Omental fat pad (tissue), 4 donors: ENCODE data around the gene APOBEC3B. TPM values are rescaled to one million over a fixed set of nuclear protein-coding genes. Genes with fewer than 3 reads are reported as not detected.
"Not testable (repeated sequence)": the region's sequence is repeated elsewhere in the genome, so short reads cannot be mapped to it uniquely, and the experiment has no call there.

Experiments
- ATAC-seq: fragments of 150-250 bp; one replicate; pipeline ENCODE4 v1.9.1; 2016; ENCODE audit warnings: mild to moderate bottlenecking, moderate library complexity; ENCODE audit not compliant: low FRiP score
- DNase-seq: peaks from one replicate; pipeline ENCODE4 v3.0.0-alpha.2; 2019; ENCODE audit warnings: low spot score
- CTCF ChIP-seq, 3 donors: fragments of 450-650 bp; IDR thresholded peaks; one replicate each; pipeline ENCODE4 v1.5.1; 2016 to 2017; ENCODE audit warnings: antibody characterized with exemption in 3 of 3, mild to moderate bottlenecking in 3 of 3, moderate library complexity in 2 of 3
- total RNA-seq, 4 donors: library from RNA; depleted of rRNA; stranded (reverse); fragments of >200 nt; gene quantifications; one replicate each; pipeline ENCODE4 v1.1.0, GENCODE V29; 2016

APOBEC3B gene
- total RNA-seq, 4 donors from 2014 or later = 1.1 to 2.2 TPM; not detected in 2

- DNase-seq = no peak
- no peak for TF ChIP-seq CTCF (IDR thresholded peaks at IDR 0.05)
- ATAC-seq = no peak
Measured at GRCh38 chr22:38987171-38987895, 5.2 kb downstream of the APOBEC3B start.

GRCh38 chr22:38989466-38989865 lies 7.3 kb downstream of the APOBEC3B start:
- ATAC-seq (no peak), DNase-seq (no peak)
- no peak for TF ChIP-seq CTCF (IDR thresholded peaks at IDR 0.05)

- not testable (repeated sequence) for DNase-seq, ATAC-seq
Measured at GRCh38 chr22:38992871-38993371, 10.8 kb downstream of the APOBEC3B start.

GRCh38 chr22:38996105-38996504 lies 14.0 kb downstream of the APOBEC3B start:
- TF ChIP-seq CTCF (IDR thresholded peaks at IDR 0.05) = no peak
- no peak for DNase-seq
- ATAC-seq = no peak

GRCh38 chr22:38997518-38997917 lies 15.4 kb downstream of the APOBEC3B start:
- no peak for DNase-seq
- no peak for TF ChIP-seq CTCF (IDR thresholded peaks at IDR 0.05)
- ATAC-seq = no peak

GRCh38 chr22:39003165-39003638 lies 21.1 kb downstream of the APOBEC3B start:
- ATAC-seq = peak; percentile 95
- peak; percentile 52 for DNase-seq
- peak in 1 of 3 donors; percentile 35 for TF ChIP-seq CTCF (IDR thresholded peaks at IDR 0.05)

GRCh38 chr22:39007177-39007576 lies 25.0 kb downstream of the APOBEC3B start:
- TF ChIP-seq CTCF (IDR thresholded peaks at IDR 0.05) = no peak
- no peak for ATAC-seq
- DNase-seq = no peak

GRCh38 chr22:39008271-39008850 lies 26.2 kb downstream of the APOBEC3B start:
- not testable (repeated sequence) for ATAC-seq, DNase-seq
